ENCODE results near the gene TBX4.

DNA sequence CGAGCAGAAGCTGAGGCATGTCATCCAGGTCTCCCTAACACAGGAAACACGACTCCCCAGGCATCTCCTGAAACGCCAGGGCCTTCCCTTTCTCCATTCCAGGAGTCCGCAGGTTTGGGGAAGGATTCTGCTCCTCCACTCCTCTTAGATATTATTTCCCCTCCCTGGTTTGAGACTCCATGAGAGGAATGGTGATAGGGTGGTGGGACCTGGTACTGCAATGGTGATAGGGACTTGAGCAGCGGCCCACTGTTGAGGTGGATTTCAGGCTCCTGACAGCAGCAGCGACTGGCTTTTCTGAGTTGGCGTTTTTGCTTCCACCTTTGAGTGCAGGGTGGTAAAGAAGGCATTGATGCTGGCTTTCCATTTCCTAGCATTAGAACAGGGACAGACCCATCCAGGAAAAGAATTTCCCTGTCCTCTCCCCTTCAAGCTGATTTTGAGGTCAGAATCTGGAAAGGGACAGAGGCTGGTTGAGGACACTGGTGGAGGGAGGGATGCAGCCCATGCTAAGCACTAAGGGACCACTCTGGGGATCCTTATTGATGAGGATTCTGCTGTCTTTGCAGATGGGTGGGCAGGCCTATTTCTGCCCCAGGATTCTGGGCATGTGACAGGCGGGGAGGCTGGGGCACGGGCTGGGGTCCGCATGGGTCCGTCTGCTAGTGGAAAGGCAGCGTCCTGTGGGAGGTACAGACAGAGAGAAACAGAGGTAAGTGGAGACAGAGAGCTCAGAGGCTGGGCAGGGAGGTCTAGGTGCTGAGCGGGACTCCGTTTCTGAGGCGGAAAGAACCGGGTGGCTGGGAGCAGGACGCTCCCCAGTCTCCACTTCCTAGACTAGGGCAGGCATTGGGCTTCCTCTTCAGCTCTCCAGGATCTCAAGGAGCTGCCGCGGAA, 1.3 kb upstream of the TBX4 start:
- TF ChIP-seq, protein P1, sequence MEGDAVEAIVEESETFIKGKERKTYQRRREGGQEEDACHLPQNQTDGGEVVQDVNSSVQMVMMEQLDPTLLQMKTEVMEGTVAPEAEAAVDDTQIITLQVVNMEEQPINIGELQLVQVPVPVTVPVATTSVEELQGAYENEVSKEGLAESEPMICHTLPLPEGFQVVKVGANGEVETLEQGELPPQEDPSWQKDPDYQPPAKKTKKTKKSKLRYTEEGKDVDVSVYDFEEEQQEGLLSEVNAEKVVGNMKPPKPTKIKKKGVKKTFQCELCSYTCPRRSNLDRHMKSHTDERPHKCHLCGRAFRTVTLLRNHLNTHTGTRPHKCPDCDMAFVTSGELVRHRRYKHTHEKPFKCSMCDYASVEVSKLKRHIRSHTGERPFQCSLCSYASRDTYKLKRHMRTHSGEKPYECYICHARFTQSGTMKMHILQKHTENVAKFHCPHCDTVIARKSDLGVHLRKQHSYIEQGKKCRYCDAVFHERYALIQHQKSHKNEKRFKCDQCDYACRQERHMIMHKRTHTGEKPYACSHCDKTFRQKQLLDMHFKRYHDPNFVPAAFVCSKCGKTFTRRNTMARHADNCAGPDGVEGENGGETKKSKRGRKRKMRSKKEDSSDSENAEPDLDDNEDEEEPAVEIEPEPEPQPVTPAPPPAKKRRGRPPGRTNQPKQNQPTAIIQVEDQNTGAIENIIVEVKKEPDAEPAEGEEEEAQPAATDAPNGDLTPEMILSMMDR (IDR thresholded peaks at IDR 0.05; ENCODE audit: low read depth, low read length, missing input control), result no peak
- TF ChIP-seq RAD21 (IDR thresholded peaks at IDR 0.05), result no peak
- TF ChIP-seq, protein P2, sequence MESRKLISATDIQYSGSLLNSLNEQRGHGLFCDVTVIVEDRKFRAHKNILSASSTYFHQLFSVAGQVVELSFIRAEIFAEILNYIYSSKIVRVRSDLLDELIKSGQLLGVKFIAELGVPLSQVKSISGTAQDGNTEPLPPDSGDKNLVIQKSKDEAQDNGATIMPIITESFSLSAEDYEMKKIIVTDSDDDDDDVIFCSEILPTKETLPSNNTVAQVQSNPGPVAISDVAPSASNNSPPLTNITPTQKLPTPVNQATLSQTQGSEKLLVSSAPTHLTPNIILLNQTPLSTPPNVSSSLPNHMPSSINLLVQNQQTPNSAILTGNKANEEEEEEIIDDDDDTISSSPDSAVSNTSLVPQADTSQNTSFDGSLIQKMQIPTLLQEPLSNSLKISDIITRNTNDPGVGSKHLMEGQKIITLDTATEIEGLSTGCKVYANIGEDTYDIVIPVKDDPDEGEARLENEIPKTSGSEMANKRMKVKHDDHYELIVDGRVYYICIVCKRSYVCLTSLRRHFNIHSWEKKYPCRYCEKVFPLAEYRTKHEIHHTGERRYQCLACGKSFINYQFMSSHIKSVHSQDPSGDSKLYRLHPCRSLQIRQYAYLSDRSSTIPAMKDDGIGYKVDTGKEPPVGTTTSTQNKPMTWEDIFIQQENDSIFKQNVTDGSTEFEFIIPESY (IDR thresholded peaks at IDR 0.05), result no peak
- TF ChIP-seq HNF4A (conservative IDR thresholded peaks at IDR 0.05), result no peak
- no peak for TF ChIP-seq GABPA (IDR thresholded peaks at IDR 0.05 in 1 of 2, conservative IDR thresholded peaks at IDR 0.05 in 1 of 2)
- no peak for TF ChIP-seq JUND (IDR thresholded peaks at IDR 0.05)
- TF ChIP-seq, protein P3, sequence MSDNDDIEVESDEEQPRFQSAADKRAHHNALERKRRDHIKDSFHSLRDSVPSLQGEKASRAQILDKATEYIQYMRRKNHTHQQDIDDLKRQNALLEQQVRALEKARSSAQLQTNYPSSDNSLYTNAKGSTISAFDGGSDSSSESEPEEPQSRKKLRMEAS (IDR thresholded peaks at IDR 0.05), result no peak
- TF ChIP-seq TAF1 (conservative IDR thresholded peaks at IDR 0.05), result no peak
- no peak for TF ChIP-seq FOXA1 (IDR thresholded peaks at IDR 0.05)
- no peak for TF ChIP-seq EGR1 (IDR thresholded peaks at IDR 0.05; ENCODE audit: low read depth in 2 of 2)
- TF ChIP-seq, protein P4, sequence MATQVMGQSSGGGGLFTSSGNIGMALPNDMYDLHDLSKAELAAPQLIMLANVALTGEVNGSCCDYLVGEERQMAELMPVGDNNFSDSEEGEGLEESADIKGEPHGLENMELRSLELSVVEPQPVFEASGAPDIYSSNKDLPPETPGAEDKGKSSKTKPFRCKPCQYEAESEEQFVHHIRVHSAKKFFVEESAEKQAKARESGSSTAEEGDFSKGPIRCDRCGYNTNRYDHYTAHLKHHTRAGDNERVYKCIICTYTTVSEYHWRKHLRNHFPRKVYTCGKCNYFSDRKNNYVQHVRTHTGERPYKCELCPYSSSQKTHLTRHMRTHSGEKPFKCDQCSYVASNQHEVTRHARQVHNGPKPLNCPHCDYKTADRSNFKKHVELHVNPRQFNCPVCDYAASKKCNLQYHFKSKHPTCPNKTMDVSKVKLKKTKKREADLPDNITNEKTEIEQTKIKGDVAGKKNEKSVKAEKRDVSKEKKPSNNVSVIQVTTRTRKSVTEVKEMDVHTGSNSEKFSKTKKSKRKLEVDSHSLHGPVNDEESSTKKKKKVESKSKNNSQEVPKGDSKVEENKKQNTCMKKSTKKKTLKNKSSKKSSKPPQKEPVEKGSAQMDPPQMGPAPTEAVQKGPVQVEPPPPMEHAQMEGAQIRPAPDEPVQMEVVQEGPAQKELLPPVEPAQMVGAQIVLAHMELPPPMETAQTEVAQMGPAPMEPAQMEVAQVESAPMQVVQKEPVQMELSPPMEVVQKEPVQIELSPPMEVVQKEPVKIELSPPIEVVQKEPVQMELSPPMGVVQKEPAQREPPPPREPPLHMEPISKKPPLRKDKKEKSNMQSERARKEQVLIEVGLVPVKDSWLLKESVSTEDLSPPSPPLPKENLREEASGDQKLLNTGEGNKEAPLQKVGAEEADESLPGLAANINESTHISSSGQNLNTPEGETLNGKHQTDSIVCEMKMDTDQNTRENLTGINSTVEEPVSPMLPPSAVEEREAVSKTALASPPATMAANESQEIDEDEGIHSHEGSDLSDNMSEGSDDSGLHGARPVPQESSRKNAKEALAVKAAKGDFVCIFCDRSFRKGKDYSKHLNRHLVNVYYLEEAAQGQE (IDR thresholded peaks at IDR 0.05), result no peak

All from liver (tissue), 3 donors.